Fibroblast of villous mesenchyme (primary cell): ENCODE results near the gene COL17A1. TPM values are rescaled to one million over a fixed set of nuclear protein-coding genes. Genes with fewer than 3 reads are reported as not detected.

ENCODE experiments used
- DNase-seq: peaks from one replicate; pipeline ENCODE4 v3.0.0-alpha.2; 2010; ENCODE audit warnings: low read depth
- H3K4me3 ChIP-seq: 2 replicates; pipeline ENCODE4 v1.5.1; 2011; ENCODE audit warnings: low read depth, mild to moderate bottlenecking, low read length
- total RNA-seq: library from RNA; depleted of rRNA; stranded (reverse); fragments of >200 nt; gene quantifications from 2 replicates; pipeline ENCODE4 v1.2.3, GENCODE V29; 2012
- TF ChIP-seq, protein P1 (sequence below): IDR thresholded peaks from 2 replicates; pipeline ENCODE4 v1.5.1; 2012; ENCODE audit warnings: low read depth, mild to moderate bottlenecking, low read length; ENCODE audit not compliant: insufficient read depth

COL17A1 gene
- not detected in 2 replicates for total RNA-seq

DNA sequence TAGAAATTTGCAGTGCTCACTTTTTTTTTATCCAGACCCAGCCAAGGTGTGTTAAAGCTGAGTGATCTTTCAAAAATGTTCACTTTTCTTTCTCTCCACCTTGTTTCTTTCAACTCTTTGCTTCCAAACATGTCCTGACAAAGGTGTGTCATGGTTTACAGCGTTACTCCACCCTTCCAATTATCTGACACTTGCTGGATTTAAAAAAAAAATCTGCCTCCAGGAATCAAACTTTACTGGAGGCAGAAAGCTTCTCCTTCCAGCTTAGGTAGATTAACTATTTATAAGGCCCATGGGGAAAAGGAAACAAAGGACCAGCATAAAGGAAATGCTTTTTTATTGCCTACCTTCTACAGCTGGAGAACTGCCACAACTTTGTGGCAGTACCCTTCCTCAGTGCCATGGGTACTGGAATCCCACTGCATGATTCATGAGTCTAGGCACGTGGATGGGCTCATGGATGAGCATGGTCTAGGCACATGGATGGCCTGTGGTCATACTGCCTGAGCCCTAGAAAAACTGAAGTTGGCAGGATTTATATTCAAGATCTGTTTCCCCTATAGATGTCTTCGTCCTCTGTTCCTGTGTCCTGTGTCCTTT, at the start of gene COL17A1:
Gene COL17A1 (minus strand): TSS at position 80 of the 600 bp plus-strand sequence. CDS start 5,207 bp downstream, outside the sequence.
- H3K4me3 ChIP-seq = no peak within 1 kb of the TSS
- no peak for DNase-seq
- TF ChIP-seq, protein P1, sequence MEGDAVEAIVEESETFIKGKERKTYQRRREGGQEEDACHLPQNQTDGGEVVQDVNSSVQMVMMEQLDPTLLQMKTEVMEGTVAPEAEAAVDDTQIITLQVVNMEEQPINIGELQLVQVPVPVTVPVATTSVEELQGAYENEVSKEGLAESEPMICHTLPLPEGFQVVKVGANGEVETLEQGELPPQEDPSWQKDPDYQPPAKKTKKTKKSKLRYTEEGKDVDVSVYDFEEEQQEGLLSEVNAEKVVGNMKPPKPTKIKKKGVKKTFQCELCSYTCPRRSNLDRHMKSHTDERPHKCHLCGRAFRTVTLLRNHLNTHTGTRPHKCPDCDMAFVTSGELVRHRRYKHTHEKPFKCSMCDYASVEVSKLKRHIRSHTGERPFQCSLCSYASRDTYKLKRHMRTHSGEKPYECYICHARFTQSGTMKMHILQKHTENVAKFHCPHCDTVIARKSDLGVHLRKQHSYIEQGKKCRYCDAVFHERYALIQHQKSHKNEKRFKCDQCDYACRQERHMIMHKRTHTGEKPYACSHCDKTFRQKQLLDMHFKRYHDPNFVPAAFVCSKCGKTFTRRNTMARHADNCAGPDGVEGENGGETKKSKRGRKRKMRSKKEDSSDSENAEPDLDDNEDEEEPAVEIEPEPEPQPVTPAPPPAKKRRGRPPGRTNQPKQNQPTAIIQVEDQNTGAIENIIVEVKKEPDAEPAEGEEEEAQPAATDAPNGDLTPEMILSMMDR = no peak

DNA sequence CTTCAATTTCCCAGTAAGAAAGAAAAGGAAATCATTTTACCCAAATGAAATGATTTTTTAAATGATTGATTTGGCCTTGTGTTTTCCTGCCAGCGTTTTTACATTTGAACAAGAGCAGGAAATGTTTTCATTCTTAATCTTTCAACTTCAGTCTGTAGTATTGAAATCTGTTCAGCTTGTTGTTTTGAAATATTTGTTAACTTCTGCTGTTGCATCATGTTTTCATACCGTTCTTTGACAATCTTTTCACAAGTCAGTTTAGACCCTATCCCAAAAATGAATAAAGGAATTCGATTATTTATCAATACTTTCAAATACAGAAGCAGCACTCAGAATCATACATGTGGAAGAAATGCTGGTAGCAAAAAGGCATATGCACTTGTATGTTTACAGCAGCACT, 44.4 kb upstream of the COL17A1 start:
- DNase-seq = no peak
- TF ChIP-seq, protein P1 = no peak
- no peak overlapping the region for H3K4me3 ChIP-seq

DNA sequence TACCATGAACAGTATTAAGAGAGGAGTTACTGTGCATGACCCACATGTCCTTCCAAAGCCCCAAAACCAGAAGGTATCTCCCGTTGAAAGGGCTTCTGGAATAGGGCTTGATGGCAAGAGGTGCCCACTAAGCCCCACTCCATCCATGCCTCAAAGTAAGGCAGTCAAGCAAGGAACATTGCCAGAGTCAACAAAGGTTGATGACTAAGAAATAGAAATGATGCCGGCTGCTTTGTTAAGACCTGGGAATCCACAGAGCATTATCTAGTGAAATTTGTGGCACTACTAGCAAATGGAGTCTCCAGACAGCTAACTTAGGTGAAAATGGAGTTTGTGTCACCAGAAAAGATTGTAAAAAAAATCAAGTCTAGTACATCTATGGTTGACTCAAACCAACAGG, 42.5 kb upstream of the COL17A1 start:
- no peak overlapping the region for H3K4me3 ChIP-seq
- TF ChIP-seq, protein P1 = no peak
- DNase-seq = no peak

DNA sequence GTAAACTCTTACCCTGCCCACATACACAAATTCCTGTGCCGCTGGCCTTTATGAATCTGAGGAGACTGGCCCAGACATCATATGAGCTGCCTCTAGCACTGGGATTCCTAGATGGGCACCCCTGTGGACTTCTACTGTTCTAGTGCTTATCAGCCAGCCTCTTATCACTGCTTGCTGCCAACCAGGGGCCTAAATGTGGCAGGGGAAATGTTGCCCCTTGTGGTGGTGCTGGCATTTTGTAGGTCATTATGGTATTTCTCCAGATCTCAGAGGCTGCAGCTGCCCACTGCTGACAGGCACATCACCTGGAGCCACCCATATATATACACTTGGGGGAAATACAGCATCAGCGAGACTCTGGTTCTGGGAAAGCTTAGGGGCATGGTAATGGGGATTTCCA, 41.7 kb upstream of the COL17A1 start:
- no peak overlapping the region for H3K4me3 ChIP-seq
- TF ChIP-seq, protein P1 = peak; percentile 14
- no peak for DNase-seq

DNA sequence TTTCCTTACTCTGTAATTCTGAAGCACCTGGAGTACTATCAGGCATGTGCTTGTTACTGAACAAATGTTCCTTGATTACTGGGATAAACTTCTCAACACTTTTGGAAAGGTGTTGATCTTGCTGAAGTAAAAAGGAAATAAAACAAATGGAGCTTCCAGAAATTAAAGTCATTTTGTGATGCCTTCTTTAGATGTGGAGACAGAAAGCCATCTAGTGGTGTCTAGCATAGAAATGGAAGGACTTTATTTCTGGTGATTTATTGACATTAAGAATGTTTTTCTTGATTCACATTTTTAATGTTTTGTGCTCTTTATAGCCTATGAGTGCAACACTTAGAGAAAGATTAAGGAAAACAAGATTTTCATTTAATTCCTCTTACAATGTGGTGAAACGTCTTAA, 37.7 kb upstream of the COL17A1 start:
- no peak for DNase-seq
- H3K4me3 ChIP-seq = no peak overlapping the region
- TF ChIP-seq, protein P1 = peak; percentile 35

DNA sequence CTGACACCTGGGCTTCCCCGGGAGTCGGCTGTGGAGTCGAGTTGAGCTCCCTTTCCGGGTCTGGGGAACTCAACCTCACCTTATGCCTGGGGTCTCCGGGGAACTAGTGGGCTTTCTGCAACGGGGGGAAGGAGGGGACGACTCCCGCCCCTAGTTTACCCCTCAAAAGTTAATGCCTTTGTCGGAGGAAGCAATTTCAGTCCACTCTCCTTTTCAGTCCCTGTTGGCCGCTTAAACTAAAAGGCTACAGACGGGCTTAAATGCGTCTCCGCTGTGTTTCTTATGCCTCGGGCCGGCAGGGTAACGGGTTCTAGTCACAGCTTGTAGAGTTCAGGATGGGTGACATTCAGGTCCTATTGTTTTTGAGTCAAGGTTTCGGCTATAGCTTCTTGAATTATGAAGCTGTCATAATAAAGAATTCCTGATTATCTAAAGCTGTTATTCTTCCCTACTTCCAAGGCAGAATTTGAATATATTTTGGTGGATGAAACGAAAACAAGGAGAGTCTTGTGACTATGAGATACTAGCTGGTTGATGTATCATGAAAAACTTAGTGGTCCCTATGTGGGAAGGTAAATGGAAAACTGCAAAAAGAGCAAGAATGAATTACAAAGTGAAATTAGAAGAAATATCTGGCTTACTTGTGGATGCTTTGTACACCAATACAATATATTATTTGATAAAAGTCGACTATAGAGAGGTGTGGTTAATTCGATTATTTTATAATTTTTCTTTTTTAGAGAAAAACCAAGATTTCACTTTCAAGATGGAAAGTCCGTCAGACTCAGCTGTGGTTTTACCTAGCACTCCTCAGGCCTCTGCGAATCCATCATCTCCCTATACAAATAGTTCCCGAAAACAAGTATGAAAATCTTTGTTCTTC, 36.8 kb upstream of the COL17A1 start:
- no peak for DNase-seq
- peak overlapping the region; percentile 88 for H3K4me3 ChIP-seq
- TF ChIP-seq, protein P1 = no peak
